ELR (cell line): ENCODE results near the gene ST8SIA5.

ENCODE experiments used
- DNase-seq: peaks from one replicate; pipeline ENCODE4 v3.0.0-alpha.2; 2015; ENCODE audit warnings: low read depth

ST8SIA5 gene

DNA sequence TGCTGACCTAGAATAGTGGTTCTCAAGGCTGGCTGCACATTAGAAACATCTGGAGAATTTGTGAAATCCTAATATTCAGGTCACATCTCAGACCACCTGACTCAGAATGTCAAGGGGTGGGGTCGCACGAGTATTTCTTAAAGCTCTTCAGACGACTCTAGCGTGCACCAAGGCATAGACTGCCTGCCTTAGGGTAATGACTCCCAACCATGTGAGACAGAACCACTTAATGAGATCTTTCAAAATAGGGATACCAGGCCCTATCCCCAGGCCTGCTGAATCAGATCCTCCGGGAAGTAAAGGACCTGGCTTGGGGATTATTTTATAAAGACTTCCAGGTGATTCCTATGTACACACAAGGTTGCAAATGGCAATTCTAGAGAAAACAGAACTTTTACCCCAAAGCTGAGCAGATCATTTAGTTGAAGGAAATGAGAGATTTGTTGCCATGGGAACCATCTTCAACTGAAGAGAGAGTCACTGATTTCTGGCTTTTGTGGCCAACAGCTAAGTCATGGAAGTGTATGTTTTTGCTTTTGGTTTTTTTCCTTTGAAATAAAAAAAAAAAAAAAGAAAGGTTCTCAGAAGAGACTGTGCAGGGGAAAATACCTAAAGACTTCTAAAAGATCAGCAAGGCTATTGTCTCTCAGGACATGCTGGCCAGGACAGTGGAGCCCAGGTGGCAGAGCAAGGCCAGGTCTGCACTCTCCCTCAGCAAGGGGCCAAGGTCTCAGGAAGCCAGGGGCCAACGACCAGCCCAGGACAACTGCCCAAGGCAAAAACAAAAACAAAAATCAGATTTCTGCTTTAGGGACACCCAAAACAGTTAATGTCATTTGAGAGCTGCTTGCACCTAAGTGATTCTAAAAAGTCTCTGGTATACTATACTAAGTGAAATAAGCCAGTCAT lies 84.5 kb downstream of the ST8SIA5 start:
- DNase-seq = no peak

DNA sequence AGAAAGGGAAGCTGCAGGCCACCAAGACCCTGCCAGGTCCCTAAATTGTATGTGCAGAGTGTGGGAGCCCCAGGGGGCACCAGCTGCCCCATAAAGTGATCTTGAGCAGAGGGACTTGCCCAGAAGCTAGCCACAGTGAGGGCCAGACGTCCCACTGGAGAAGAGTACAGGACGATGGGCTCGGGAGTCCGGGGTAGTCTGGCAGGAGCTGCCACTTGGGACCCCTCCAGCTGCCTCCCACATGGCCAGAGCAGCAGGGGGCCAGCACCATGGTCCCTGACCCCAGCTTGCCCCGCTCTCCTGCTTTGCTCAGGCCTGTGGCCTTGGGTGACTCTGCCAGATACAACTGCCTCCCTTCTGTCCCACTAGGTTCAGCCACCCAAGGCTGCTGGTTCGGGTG lies 88.2 kb downstream of the ST8SIA5 start:
- no peak for DNase-seq

DNA sequence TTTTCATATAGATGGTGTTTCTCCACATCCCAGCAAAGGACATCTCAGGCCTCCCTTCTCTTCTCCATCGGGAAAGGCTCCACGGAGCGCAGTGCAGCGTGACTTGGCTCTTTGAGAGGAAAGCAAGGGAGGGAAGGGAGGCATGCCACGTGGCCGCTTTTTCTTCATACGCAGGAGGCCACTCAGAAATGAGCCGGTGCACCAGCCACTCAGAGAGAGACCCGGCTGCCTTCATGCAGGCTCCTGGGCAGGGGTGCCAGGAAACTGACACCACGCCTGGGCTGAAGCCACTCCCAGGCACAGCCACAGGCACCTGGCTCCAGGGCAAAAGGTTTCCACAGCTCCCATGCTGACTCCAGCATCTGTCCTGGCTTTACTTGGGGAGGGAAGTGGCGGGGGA lies 88.7 kb downstream of the ST8SIA5 start:
- no peak for DNase-seq

DNA sequence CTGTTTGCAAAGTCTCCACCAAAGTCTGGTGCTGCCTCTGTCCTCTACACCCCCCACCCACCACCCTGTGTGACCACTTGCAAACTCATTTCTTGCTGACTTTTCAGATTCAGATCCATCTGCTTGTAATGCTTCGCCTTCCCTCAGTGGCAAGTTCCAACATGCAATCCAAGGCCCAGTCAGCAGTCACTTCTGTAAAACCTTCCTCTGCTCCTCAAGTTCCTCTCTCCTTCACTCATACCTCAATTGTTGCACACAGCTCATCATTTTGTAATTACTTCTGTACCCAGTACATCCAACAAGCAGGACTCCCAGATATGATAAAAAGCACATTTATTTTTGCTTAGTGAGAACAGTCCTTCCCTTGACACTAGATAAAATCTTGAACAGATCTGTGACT lies 93.3 kb downstream of the ST8SIA5 start:
- DNase-seq = no peak

DNA sequence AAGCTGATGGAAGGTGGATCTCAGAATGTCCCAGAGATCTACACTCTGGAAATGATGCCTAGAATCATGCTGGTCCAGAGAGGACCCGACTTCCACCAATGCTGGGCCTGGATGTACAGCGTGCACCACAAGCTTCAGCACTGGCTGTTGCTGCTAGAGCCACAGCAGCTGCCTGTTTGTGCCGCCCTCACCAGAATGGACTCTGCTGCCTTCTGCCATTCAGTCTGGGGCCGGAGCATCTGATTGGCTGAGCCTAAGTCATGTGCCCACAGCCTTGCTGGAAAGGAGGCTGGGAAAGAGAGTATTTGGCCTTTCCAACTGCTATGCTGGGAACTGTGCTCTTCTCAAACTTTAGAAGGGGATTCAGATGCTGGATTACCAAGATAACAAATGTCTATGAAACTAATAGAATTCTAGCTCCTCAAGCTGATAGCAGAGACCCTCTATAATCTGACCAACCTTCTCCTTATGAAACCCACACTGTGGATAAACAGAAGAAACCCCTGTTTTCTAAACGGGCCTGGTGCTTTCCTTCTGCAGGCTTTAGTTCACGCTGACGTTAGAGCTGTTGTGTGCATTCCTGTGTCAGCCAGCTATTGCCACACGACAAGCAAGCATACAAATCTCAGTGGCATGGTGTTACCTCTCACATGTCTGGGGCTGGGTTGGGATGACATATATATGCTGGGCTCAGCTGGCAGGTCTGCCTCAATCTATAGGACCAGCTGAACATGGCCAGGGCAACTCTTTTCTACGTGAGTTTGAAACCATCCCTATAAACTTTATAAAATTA lies 95.7 kb downstream of the ST8SIA5 start:
- DNase-seq = peak; percentile 37

DNA sequence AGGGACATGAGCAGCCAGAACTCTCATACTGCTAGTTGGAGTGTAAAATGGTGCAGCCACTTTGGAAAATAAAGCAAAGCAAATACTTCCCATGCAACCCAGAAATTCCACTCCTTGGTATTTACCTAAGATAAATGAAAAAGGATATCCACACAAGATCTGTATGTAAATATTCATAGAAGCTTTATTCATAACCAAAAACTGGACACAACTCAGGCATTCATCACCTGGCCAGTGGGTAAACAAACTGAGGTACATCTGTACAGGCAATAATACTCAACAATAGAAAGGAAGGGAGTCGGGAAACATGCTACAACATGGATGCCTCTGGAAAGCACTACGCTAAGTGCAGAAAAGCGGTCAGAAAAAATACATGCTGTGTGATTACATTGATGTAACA lies 97.4 kb downstream of the ST8SIA5 start:
- no peak for DNase-seq

DNA sequence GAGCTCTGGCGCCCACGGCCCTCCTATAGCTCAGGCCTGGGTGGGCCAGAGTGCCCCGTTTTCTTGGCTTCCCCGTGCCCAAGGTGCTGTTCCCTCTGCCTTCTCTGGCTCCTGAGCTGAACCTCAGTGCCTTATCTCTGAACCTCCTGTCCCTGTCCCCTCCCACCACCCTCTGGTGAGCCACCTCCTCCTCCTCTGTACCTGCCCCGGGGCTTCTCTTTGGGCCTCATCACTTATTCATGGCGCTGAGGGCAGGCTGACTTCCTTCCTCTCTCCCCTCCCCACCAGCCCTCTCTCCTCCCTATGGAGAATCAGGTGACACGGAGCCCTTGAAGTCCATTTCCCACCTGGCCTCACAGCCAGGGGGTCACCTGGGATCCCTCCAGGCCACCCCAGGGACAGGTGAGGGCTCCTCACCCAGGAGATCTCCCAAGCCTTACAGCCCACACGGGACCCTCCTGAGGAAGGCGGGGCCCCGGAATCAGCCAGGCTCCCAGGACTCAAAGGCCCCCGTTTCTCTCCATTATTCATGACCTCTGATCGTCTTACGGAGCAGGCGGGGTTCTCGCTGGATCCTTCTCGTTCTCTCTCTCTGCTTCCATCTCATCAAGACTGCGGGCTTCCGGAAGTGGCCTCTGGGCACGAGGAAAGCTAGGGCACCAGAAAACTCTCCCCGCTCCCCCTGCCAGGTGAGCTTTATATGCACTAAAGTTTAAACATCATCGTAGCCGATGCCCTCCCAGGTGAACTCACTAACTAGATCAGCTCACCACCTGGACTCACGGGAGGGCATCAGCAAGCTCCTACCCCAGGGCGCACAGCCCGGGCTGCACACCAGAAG lies 99.5 kb downstream of the ST8SIA5 start, which contains the start of gene LOXHD1:
Gene LOXHD1, minus strand, starts transcription at position 106 of the 841 bp plus-strand sequence. CDS start 187 bp downstream, outside the sequence.
- DNase-seq = no peak

DNA sequence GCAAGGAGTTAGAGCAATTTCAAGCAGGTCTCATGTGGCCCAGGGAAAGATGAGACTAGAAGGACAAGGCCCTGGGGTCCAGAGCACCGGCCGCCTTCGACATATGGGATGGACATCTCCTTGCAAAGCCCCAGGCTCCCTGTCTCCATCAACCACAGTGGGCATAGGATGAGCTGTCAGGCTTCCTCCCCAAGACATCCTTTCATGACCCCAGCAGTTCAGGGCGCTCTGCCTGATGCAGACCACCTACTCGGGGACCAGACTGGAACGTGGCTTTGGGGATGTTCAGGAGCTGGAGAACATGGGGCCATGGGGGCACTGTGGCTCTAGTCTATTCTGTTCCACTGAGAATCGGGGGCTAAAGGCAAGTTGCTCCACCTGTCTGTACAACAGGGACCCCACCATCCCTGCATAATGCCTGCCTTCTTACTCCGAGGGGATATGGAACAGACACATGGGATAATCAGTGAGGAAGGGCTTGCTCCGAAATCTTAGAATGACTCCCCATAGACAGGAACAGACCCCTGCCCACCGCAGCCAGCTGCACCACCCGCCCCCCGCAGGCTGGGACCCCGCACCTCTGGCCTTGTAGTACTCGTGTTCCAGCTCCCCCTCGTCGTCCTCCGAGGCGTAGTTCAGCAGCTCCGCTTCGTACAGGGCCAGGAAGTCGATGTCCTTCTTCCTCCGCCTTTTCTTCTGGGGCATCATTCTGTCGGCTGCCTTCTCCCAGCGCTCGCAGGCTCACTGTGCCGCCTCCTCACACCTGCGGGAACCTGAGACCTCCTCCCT lies 100.3 kb downstream of the ST8SIA5 start:
- no peak for DNase-seq

DNA sequence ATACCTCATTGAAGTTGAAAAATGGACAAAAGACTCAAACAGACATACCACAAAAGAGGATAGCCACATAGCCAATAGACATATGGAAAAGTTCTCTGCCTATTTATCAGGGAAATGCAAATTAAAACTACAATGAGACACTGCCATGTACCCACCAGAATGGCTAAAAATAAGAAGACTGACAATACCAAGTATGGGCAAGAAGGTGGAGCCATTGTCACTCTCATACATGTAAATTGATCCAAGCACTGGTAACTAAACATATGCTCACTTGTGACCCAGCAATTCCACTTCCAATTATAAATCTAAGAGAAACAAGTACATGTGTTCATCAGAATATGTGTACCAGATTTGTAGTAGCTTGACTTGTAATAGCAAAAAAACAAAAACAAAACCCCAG lies 104.5 kb downstream of the ST8SIA5 start:
- DNase-seq = no peak

DNA sequence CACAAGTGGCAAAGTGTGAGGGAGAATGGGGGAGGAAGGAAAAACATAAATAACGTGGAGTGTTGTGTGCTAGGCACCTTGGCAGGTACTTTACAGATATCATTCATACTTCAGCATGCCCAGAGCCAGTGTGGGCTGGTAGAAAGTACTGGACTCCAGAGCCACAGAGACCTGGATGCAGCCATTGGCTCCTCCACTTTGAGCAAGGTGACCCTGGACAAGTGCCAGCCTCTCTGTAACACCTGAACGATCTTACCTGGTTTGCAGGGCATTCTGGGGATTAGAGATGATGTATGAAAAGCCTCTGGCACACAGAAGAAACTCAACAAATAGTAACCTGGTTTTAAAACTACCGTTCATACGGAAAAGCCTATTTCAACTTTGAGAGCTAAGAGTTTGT lies 106.2 kb downstream of the ST8SIA5 start:
- DNase-seq = no peak

DNA sequence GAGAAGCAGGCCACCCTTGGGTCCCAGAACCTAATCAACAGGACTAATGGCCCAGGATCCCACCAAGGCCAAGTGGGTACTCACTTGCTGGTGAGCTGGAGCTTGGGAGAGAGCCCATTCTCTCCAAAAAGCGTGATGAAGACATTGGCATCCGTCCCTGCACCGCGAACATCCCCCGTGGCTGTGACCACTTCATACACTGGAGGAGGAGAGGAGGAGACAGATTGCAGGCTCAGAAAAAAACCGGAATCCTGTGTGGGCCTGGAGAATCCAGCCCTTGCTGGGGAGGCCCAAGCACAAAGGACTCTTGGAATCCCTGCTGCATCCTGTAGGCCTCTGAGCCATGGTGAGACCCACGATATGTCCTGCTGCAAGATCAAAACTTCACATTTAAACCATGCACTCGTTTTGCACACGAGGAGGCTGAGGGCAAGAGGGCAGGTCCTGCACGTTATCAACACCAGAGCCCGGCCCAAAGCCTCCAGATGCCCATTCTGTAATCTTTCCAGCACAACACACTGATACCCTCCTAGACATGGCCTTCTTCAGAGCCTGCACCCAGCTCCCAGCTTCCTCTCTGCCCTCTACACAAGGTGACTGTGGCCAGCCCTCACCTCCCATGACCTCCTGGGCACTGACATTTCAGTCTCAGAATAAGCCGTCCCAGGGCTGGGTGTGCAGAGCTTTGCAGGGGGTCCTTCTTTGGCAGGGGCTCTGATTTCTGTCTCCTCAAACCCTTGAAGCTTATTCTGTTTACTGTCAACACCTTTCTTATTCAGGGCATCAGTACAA lies 107.6 kb downstream of the ST8SIA5 start:
- no peak for DNase-seq

DNA sequence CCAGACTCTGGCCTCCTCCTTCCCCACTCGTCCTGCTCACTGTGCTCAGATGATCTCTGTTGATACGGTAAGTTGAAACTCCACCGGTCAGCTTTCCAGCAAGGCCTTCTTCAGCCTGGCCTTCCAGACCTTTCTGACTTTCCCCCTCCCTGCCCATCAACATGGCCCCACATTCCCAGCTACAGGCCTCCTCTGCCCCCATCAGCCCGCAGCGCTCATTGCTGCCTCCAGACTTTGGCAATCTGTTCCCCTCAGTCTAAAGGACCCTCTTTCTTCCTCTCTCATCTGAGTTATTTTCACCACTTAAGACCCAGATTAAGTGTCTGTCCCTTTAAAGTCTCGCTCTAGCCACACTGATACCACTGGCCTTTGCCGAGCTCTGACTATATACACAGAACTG lies 110.4 kb downstream of the ST8SIA5 start:
- DNase-seq = no peak

DNA sequence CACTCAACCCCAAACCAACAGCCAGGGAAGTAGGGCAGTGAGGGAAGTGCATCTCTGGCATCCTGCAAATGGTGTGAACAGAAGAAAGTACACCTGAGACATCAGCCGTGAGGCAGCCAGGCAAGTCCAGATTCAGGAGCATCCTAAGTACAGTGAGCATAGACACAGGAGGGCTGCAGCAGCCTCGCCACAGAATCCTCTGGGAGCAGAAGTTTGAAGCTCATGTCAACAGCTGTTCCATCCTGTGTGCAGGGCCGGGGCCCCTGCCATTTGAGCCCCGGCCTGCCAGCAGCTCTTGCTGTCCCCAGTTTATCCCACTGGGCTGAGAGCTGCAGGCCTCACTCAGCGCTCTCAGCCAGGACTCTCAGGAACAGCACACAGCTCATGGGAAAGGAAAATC lies 114.3 kb downstream of the ST8SIA5 start:
- no peak for DNase-seq

DNA sequence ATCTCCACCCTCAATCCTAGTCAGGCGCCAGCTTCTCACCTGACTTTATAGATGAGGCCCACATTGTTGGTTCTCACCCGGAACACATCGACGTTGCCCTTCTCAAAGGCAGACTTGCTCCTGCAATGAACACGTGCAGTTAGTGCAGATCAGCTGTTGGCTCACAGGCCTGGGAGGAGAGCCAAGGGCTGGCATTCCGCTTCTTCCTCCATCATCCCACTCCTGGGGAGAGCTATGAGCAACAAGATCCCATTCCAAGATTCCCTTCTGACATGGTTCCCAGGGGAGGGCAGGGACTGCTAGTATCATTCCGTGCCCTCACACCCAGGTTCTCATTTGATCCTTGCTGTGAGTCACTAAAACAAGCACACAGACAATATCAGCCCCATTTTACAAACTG lies 114.9 kb downstream of the ST8SIA5 start:
- no peak for DNase-seq

DNA sequence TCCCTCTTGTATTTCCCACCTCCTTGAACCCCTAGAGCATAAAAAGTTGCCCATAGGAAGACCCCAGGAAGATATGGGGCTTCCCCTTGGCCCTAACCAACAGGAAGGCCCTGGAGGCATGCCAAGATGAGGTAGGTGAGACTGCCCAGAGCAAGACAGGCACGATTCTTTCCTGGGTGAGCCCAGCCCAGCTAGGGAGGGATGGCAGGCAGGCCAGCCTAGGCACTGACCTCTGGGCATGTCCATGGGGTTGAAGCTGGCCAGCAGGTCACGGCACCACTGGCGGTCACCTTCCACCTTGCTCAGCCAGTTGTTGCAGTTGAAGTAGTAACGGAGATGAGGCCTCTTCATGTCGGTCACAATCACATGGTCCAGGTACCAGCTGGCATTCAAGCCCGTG lies 117.5 kb downstream of the ST8SIA5 start:
- no peak for DNase-seq

DNA sequence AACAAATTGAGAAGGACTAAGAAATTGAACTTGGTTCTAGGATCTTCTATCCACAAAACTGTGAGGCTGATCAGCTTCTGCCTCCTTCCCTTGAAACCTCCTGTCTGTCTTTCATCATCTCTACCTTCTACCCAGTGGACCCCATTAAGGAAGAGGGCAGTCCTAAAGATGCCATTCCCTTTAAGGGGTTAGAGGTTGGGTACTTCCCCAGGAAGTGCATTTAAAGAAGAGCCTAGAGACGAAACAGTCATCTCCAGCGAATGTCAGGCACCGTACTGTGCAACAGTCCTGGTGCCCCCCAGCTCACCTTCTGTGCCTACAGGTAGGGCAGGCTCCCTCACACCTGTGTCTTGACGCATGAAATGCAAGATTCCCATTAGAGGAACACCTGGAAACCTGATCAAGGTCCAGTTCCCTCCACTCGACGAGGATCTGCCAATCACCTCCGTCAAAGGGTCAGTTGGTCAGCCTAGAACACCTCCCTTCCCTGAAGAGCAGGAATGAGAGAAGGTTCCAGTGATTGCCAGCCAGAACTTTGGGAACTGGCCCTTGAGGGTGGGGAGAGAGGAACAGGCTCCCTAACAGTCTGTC lies 120.7 kb downstream of the ST8SIA5 start:
- DNase-seq = no peak

DNA sequence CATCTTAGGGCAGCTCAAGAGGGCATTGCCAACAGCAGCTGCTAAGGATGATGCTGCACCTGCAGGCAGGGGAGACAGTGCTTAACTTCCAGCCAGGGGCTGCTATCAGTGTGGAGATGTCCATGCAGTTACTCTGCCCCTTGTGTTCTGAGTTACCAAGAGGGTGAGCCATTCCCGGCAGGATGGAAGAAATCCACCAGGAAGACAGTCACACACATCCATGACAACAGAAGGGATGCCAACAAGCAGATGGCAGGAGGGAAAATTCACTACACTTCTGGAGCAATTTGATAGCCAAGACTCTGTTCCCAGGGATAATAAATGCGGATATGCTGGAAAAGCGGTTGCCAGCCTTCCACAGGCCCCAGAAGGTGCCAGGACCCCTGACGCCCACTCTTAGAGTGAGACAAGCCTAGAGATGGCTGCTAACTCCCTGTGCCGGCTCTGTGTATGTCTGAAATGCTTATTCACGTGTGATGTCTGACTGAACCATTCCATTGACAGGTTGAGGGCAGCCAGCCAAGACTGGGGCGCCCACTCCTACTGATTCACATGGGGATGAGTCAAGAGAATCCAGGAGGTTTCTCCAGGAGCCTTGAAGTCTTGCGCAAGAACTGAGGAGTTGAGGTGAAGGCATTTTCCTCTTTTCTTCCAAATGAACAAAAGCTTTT lies 124.3 kb downstream of the ST8SIA5 start:
- DNase-seq = peak; percentile 57

DNA sequence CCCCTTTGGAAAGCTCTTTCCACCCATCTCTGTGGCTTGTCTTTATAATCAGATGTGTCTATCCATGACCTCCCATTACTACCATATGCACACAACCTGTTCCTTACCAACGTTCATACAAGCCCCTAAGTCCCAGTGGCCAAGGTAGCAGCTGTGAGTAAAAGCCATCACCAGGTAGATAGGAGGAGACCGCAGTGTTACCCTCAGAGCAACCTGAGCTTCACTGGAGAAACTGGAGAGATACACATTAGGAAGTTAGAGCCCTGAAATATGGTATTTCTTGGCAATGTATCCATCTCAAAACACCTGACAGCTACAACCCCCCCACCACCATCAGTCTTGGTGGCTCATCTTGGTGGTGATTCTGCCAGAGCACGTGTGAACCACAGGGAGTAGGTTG lies 125.9 kb downstream of the ST8SIA5 start:
- DNase-seq = no peak

DNA sequence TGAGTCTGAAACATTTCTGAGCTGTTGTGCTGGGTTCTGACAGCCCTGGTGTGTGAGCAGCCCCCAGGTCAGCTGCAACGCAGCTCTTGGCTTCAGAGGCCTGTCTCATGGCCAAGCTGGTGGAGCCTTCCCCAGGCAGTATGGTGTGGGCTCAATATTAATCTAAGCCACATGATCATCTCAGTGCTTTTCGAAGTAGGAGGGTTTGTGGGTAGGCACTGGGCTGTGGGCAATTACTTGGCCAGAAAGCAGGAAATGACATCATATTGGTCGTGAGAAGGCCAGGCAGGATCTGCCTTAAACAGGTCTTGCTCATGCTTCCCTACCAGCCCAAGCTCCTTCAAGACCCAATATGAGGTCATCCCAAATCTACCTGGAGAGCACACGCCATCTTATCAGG lies 126.7 kb downstream of the ST8SIA5 start:
- DNase-seq = peak; percentile 33

DNA sequence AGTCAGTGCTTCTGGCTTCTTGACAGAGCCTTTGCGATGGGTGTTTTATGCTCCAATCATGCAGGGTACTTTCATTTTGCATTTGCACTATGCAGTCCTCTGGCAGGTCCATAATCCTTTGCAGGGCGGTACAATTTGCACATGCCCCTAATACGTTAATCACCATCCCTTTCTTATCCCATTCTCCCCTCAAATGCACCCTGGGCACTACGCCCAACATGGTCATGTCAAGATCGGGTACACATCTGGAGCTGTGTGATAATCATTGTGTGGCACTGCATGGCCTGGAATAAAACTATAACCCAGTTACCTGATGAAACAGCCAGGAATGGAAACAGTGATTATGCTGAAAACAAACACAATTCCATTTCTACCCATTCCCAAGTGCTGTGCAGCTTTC lies 127.5 kb downstream of the ST8SIA5 start:
- no peak for DNase-seq
